ENCODE data around the gene SLC15A1.
"Not testable (repeated sequence)": the region's sequence is repeated elsewhere in the genome, so short reads cannot be mapped to it uniquely, and the experiment has no call there.

Gene SLC15A1

GRCh38 chr13:98652276-98652675 lies 100.2 kb downstream of the SLC15A1 start:
- no peak for DNase-seq

GRCh38 chr13:98651744-98652143 lies 100.7 kb downstream of the SLC15A1 start:
- no peak for DNase-seq

- no peak for DNase-seq
These were observed 101.9 kb downstream of the SLC15A1 start for GRCh38 chr13:98650396-98651107.

GRCh38 chr13:98649861-98650260 lies 102.6 kb downstream of the SLC15A1 start:
- no peak for DNase-seq

DNA sequence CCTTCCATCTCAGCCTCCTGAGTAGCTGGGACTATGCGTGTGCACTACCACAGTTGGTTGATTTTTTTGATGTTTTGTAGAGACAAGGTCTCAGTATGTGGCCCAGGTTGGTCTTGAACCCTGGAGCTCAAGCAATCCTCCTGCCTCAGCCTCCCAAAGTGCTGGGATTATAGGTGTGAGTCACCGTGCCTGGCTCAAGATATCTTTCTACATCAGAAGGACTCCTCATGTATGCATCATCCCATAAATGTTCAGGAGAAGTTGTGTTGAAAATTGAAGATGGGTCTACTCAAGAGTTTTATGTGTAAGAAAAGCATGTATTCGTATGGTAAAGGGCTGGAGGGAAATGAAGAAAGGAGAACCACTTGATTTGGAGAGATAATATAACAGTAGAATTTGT lies 103.8 kb downstream of the SLC15A1 start:
- no peak for DNase-seq

GRCh38 chr13:98648141-98648540 lies 104.3 kb downstream of the SLC15A1 start:
- no peak for DNase-seq

DNA sequence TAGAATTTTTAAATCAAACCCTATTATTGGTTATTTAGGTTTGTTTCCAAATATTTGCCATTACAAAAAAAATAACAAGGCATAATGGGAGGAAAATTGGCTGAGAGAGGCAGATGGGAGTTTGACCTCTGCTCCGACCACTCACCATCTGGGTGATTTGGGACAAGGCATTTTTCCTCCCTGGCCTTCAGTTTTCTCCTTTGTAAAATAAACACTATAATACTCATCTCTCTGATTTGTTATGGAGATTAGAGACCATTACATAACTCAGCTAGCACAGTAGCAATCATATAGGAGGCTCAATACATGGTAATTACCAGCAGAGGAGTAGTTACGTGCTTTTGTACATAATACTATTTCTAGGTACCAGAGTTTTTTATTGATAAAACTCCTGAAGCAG lies 105.4 kb downstream of the SLC15A1 start:
- DNase-seq, result no peak

- DNase-seq, result no peak
These were observed 109.0 kb downstream of the SLC15A1 start for GRCh38 chr13:98643479-98643878.

- DNase-seq, result no peak
These were observed 111.4 kb downstream of the SLC15A1 start for GRCh38 chr13:98641075-98641474.

GRCh38 chr13:98639785-98640184 lies 112.7 kb downstream of the SLC15A1 start:
- DNase-seq, result not testable (repeated sequence)

DNA sequence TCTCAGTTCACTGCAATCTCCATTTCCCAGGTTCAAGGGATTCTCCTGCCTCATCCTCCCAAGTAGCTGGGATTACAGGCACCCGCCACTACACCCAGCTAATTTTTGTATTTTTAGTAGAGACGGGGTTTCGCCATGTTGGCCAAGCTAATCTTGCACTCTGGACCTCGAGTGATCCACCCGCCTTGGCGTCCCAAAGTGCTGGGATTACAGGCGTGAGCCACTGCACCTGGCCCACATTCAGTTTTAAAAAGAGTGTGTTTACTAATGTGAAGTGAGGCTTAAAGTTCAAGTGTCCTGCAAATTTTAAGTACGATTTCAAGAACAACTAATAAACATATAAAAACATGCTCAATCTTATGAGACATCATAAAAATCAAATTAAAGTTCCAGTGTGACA lies 114.1 kb downstream of the SLC15A1 start:
- DNase-seq, result not testable (repeated sequence)

Data from NCI-H1694 (cell line).